ENCODE results near the gene KCNMB2.

GRCh38 chr3:178584722-178585380, 48.6 kb downstream of the KCNMB2 start:
- no peak for TF ChIP-seq POLR2AphosphoS5 (IDR thresholded peaks at IDR 0.05; ENCODE audit: low read depth)
- no peak for TF ChIP-seq CTCF (IDR thresholded peaks at IDR 0.05; ENCODE audit: insufficient read depth, low read length)

All from HL-60 (cell line).